Measurements from ENCODE around the gene WWC2. TPM values are rescaled to one million over a fixed set of nuclear protein-coding genes. Genes with fewer than 3 reads are reported as not detected.
"Not testable (repeated sequence)": the region's sequence is repeated elsewhere in the genome, so short reads cannot be mapped to it uniquely, and the experiment has no call there.

WWC2 gene
- total and polyA plus RNA-seq, 5 donors from 2014 or later: 0.14 to 0.51 (median 0.27) TPM; not detected in 1

DNA sequence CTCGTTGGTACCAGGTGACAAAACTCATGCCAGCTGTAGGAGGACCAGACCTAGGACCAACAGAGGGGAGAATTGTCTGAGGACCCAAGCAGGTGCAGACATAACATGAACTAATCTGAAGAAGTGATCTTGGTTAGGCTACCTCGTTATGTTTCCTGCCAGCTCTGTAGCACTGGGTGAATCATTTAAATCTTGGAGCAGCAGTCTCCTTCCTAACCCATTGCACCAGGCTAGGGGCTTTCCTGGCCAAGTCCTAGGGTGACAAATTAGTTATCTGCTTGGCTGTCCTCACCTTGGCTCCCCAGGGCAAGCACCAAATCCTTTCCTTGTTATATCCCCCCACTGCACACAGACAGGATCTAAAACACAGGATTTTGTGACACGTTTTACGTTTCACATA is 87.8 kb downstream of the WWC2 start:
- Histone ChIP-seq H3K27ac (ENCODE audit: insufficient read depth, low read length, poor library complexity, severe bottlenecking) (no peak overlapping the region), H3K36me3 (ENCODE audit: control insufficient read depth, insufficient read depth, low read length) (no peaks in the 10 kb centered on the region), H3K4me1 (ENCODE audit: control insufficient read depth, insufficient read depth, low read length, poor library complexity, severe bottlenecking) (no peaks in the 10 kb centered on the region), H3K4me3 (ENCODE audit: low read depth, low read length) (no peak overlapping the region), H3K27me3 (ENCODE audit: control insufficient read depth, insufficient read depth, low read length) (peaks cover 4% of the 10 kb centered on the region), H3K9me3 (ENCODE audit: control insufficient read depth in 2 of 2, low read length in 2 of 2) (peaks cover 0 to 3% of the 10 kb centered on the region in 2 experiments)
- H3K27me3 Mint-ChIP-seq: peaks cover 8% of the 10 kb centered on the region
- no peak for DNase-seq
- H3K27ac Mint-ChIP-seq: no peak overlapping the region
- H3K4me3 Mint-ChIP-seq: no peak overlapping the region
- ATAC-seq (ENCODE audit: low read depth in 2 of 2): no peak
- no peaks in the 10 kb centered on the region for H3K36me3 Mint-ChIP-seq
- peaks cover 0 to 7% (median 3%) of the 10 kb centered on the region in 7 donors for H3K9me3 Mint-ChIP-seq
- H3K4me1 Mint-ChIP-seq: no peaks in the 10 kb centered on the region

DNA sequence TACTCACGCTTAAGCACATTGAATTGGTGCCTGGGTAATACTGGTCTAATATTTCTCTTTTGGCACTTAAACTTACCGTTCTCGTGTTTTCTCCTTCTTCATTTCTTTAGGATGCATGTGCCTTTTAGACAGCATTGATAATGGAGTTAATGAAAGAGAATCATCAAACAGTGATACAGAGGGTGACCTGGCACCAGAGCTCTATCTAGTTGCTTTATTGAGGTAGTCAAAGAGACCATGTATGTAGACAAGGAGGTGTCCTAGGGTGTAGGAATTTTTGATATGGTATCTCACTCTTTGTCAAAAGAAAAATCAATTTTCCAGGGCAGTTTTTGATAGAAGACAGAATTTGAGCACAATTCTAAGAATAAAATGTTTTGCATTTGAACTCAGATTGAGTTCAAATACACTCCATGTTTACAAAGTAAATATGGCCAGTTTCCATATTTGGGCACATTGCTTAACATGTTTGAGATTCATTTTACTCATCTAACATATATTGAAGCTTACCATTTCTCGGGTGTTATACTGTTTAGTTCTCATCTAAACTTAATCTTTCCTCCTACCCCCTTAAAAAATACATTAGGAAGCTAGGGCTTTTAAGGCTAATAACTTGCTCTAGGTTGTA is 92.0 kb downstream of the WWC2 start:
- DNase-seq: no peak
- H3K27me3 ChIP-seq (ENCODE audit: control insufficient read depth, insufficient read depth, low read length): peaks cover 4% of the 10 kb centered on the region
- ATAC-seq (ENCODE audit: low read depth in 2 of 2): no peak
- H3K27ac ChIP-seq (ENCODE audit: insufficient read depth, low read length, poor library complexity, severe bottlenecking): no peak overlapping the region
- no peak overlapping the region for H3K4me3 ChIP-seq (ENCODE audit: low read depth, low read length)
- H3K36me3 ChIP-seq (ENCODE audit: control insufficient read depth, insufficient read depth, low read length): no peaks in the 10 kb centered on the region
- Mint-ChIP-seq H3K36me3 (no peaks in the 10 kb centered on the region), H3K4me1 (no peaks in the 10 kb centered on the region), H3K4me3 (no peak overlapping the region), H3K9me3 (peaks cover 0 to 3% (median 0%) of the 10 kb centered on the region in 7 donors), H3K27me3 (peaks cover 8% of the 10 kb centered on the region), H3K27ac (no peak overlapping the region)
- H3K4me1 ChIP-seq (ENCODE audit: control insufficient read depth, insufficient read depth, low read length, poor library complexity, severe bottlenecking): no peaks in the 10 kb centered on the region
- H3K9me3 ChIP-seq (ENCODE audit: control insufficient read depth in 2 of 2, low read length in 2 of 2): no peaks in the 10 kb centered on the region

GRCh38 chr4:183191630-183192029 is 92.6 kb downstream of the WWC2 start:
- Histone ChIP-seq H3K27ac (ENCODE audit: insufficient read depth, low read length, poor library complexity, severe bottlenecking) (no peak overlapping the region), H3K4me1 (ENCODE audit: control insufficient read depth, insufficient read depth, low read length, poor library complexity, severe bottlenecking) (no peaks in the 10 kb centered on the region), H3K27me3 (ENCODE audit: control insufficient read depth, insufficient read depth, low read length) (peaks cover 2% of the 10 kb centered on the region), H3K36me3 (ENCODE audit: control insufficient read depth, insufficient read depth, low read length) (no peaks in the 10 kb centered on the region), H3K9me3 (ENCODE audit: control insufficient read depth in 2 of 2, low read length in 2 of 2) (no peaks in the 10 kb centered on the region), H3K4me3 (ENCODE audit: low read depth, low read length) (no peak overlapping the region)
- ATAC-seq (ENCODE audit: low read depth in 2 of 2) (no peak), DNase-seq (no peak)
- H3K4me1 Mint-ChIP-seq: no peaks in the 10 kb centered on the region
- H3K27me3 Mint-ChIP-seq: peaks cover 8% of the 10 kb centered on the region
- peaks cover 0 to under 1% (median 0%) of the 10 kb centered on the region in 7 donors for H3K9me3 Mint-ChIP-seq
- H3K27ac Mint-ChIP-seq: no peak overlapping the region
- no peak overlapping the region for H3K4me3 Mint-ChIP-seq
- no peaks in the 10 kb centered on the region for H3K36me3 Mint-ChIP-seq

GRCh38 chr4:183192571-183192970 is 93.5 kb downstream of the WWC2 start:
- Mint-ChIP-seq H3K27me3 (peaks cover 13% of the 10 kb centered on the region), H3K9me3 (no peaks in the 10 kb centered on the region), H3K4me3 (no peak overlapping the region), H3K27ac (peak overlapping the region in 1 of 3 donors; percentile 58), H3K36me3 (no peaks in the 10 kb centered on the region), H3K4me1 (no peaks in the 10 kb centered on the region)
- H3K4me3 ChIP-seq (ENCODE audit: low read depth, low read length): no peak overlapping the region
- no peaks in the 10 kb centered on the region for H3K36me3 ChIP-seq (ENCODE audit: control insufficient read depth, insufficient read depth, low read length)
- DNase-seq (no peak), ATAC-seq (ENCODE audit: low read depth in 2 of 2) (no peak)
- H3K27me3 ChIP-seq (ENCODE audit: control insufficient read depth, insufficient read depth, low read length): no peaks in the 10 kb centered on the region
- no peaks in the 10 kb centered on the region for H3K9me3 ChIP-seq (ENCODE audit: control insufficient read depth in 2 of 2, low read length in 2 of 2)
- no peak overlapping the region for H3K27ac ChIP-seq (ENCODE audit: insufficient read depth, low read length, poor library complexity, severe bottlenecking)
- no peaks in the 10 kb centered on the region for H3K4me1 ChIP-seq (ENCODE audit: control insufficient read depth, insufficient read depth, low read length, poor library complexity, severe bottlenecking)

DNA sequence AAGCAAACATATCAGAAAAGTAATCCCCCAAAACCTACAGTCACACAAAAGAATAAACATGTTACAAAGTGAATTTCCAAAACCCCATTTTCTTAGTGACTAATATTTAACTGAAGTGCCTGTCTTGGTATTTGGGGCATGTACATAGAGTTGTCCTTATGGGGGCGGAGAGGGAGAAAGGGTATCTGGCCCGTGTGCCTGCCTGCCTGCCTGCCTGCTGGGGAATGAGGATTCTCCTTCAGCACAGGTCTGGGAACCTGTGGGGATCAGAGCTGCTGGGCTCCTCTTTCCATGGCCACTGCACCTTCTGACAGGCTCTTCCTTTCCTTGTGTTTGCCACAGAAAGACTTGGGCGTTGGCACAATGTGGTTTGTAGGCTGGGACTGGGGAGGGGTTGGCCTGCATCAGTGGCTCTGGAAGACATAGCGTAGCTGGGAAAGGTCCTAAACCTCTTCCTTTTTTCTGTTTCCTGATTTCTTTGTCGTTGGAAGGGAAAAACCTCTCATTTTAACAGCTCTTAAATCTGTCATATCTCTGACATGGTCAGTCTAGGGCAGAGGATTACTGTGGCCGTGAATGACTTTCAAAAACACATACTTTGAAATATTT is 94.8 kb downstream of the WWC2 start:
- H3K4me1 ChIP-seq (ENCODE audit: control insufficient read depth, insufficient read depth, low read length, poor library complexity, severe bottlenecking); H3K36me3 ChIP-seq (ENCODE audit: control insufficient read depth, insufficient read depth, low read length); H3K27ac ChIP-seq (ENCODE audit: insufficient read depth, low read length, poor library complexity, severe bottlenecking); H3K4me1 Mint-ChIP-seq; H3K36me3 Mint-ChIP-seq; H3K4me3 ChIP-seq (ENCODE audit: low read depth, low read length); H3K9me3 Mint-ChIP-seq; H3K9me3 ChIP-seq (ENCODE audit: control insufficient read depth in 2 of 2, low read length in 2 of 2); DNase-seq; H3K27me3 ChIP-seq (ENCODE audit: control insufficient read depth, insufficient read depth, low read length); ATAC-seq (ENCODE audit: low read depth in 2 of 2); H3K4me3 Mint-ChIP-seq; H3K27ac Mint-ChIP-seq: not testable (repeated sequence)
- peaks cover 10% of the 10 kb centered on the region for H3K27me3 Mint-ChIP-seq

- Histone ChIP-seq H3K27me3 (ENCODE audit: control insufficient read depth, insufficient read depth, low read length) (no peaks in the 10 kb centered on the region), H3K36me3 (ENCODE audit: control insufficient read depth, insufficient read depth, low read length) (no peaks in the 10 kb centered on the region), H3K27ac (ENCODE audit: insufficient read depth, low read length, poor library complexity, severe bottlenecking) (no peak overlapping the region), H3K4me1 (ENCODE audit: control insufficient read depth, insufficient read depth, low read length, poor library complexity, severe bottlenecking) (no peaks in the 10 kb centered on the region), H3K9me3 (ENCODE audit: control insufficient read depth in 2 of 2, low read length in 2 of 2) (no peaks in the 10 kb centered on the region), H3K4me3 (ENCODE audit: low read depth, low read length) (no peak overlapping the region)
- H3K4me1 Mint-ChIP-seq: no peaks in the 10 kb centered on the region
- peaks cover 9% of the 10 kb centered on the region for H3K27me3 Mint-ChIP-seq
- no peak overlapping the region for H3K27ac Mint-ChIP-seq
- ATAC-seq (ENCODE audit: low read depth in 2 of 2) (no peak), DNase-seq (no peak)
- no peaks in the 10 kb centered on the region for H3K36me3 Mint-ChIP-seq
- H3K4me3 Mint-ChIP-seq: no peak overlapping the region
- H3K9me3 Mint-ChIP-seq: no peaks in the 10 kb centered on the region
Observed at GRCh38 chr4:183195534-183195933, 96.5 kb downstream of the WWC2 start.

DNA sequence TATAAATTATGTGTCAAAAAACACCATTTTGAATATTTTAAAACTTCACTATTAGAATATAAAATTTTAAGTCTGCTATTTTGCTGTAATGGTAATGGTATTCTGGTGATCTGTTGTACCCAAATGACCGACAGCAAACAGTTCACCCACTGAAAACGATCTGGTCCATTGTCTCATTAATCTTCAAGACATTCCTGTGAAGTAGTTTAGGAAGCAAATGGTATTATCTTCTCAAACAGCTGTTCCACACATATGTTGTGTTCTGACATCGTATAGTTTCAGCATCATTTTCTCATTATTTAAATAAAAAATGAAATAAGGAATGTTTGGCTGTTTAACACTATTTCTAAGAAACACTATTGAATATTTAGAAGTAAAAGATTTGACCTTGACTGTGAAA is 98.1 kb downstream of the WWC2 start:
- no peaks in the 10 kb centered on the region for H3K36me3 Mint-ChIP-seq
- H3K27ac Mint-ChIP-seq: no peak overlapping the region
- no peak overlapping the region for H3K4me3 Mint-ChIP-seq
- H3K4me1 Mint-ChIP-seq: no peaks in the 10 kb centered on the region
- Histone ChIP-seq H3K9me3 (ENCODE audit: control insufficient read depth in 2 of 2, low read length in 2 of 2) (no peaks in the 10 kb centered on the region), H3K4me1 (ENCODE audit: control insufficient read depth, insufficient read depth, low read length, poor library complexity, severe bottlenecking) (no peaks in the 10 kb centered on the region), H3K27ac (ENCODE audit: insufficient read depth, low read length, poor library complexity, severe bottlenecking) (no peak overlapping the region), H3K36me3 (ENCODE audit: control insufficient read depth, insufficient read depth, low read length) (no peaks in the 10 kb centered on the region), H3K4me3 (ENCODE audit: low read depth, low read length) (no peak overlapping the region), H3K27me3 (ENCODE audit: control insufficient read depth, insufficient read depth, low read length) (no peaks in the 10 kb centered on the region)
- ATAC-seq (ENCODE audit: low read depth in 2 of 2): no peak
- peaks cover 0 to 1% (median 0%) of the 10 kb centered on the region in 7 donors for H3K9me3 Mint-ChIP-seq
- H3K27me3 Mint-ChIP-seq: peaks cover 9% of the 10 kb centered on the region
- no peak for DNase-seq

- Histone ChIP-seq H3K9me3 (ENCODE audit: control insufficient read depth in 2 of 2, low read length in 2 of 2) (no peaks in the 10 kb centered on the region), H3K36me3 (ENCODE audit: control insufficient read depth, insufficient read depth, low read length) (no peaks in the 10 kb centered on the region), H3K27me3 (ENCODE audit: control insufficient read depth, insufficient read depth, low read length) (no peaks in the 10 kb centered on the region), H3K27ac (ENCODE audit: insufficient read depth, low read length, poor library complexity, severe bottlenecking) (no peak overlapping the region), H3K4me1 (ENCODE audit: control insufficient read depth, insufficient read depth, low read length, poor library complexity, severe bottlenecking) (no peaks in the 10 kb centered on the region), H3K4me3 (ENCODE audit: low read depth, low read length) (no peak overlapping the region)
- DNase-seq (no peak), ATAC-seq (ENCODE audit: low read depth in 2 of 2) (no peak)
- H3K27me3 Mint-ChIP-seq: peaks cover 9% of the 10 kb centered on the region
- H3K4me3 Mint-ChIP-seq: no peak overlapping the region
- peaks cover 0 to 1% (median 0%) of the 10 kb centered on the region in 7 donors for H3K9me3 Mint-ChIP-seq
- no peaks in the 10 kb centered on the region for H3K36me3 Mint-ChIP-seq
- peak overlapping the region in 1 of 3 donors; percentile 20 for H3K27ac Mint-ChIP-seq
- H3K4me1 Mint-ChIP-seq: no peaks in the 10 kb centered on the region
Observed at GRCh38 chr4:183200453-183200852, 101.4 kb downstream of the WWC2 start.
